OCI-LY1 (cell line): ENCODE data around the gene NME3.

ENCODE experiments used
- CTCF ChIP-seq: fragments of 200-600 bp; sonication (generic), shearing (Covaris generic); IDR thresholded peaks from 2 replicates; pipeline ENCODE4 v1.5.1; 2017; ENCODE audit warnings: mild to moderate bottlenecking, antibody characterized with exemption, low read length, moderate library complexity, mixed read lengths
- EZH2 ChIP-seq: fragments of 200-600 bp; sonication (generic), shearing (Covaris generic); IDR thresholded peaks from 2 replicates; pipeline ENCODE4 v1.8.0; 2017; ENCODE audit warnings: borderline replicate concordance, mixed run types, mild to moderate bottlenecking, antibody characterized with exemption, low read length, moderate library complexity, mixed read lengths

- no peak for TF ChIP-seq CTCF
- TF ChIP-seq EZH2: no peak
These were observed 45.9 kb upstream of the NME3 start for GRCh38 chr16:1817276-1817589.
